SK-N-SH treated with all-trans-retinoic acid at 6 μM for 48 hours (cell line): ENCODE results near the gene CCDC174.

Experiments used
- CREB5 ChIP-seq: fragments of 250-450 bp; sonication (Bioruptor Pico); IDR thresholded peaks from 2 replicates; pipeline ENCODE4 v1.5.1; 2020; ENCODE audit warnings: low read depth, mild to moderate bottlenecking, moderate library complexity
- RARB ChIP-seq: fragments of 250-450 bp; sonication (Bioruptor Pico); IDR thresholded peaks from 2 replicates; pipeline ENCODE4 v1.8.0; 2021; ENCODE audit warnings: mild to moderate bottlenecking, moderate library complexity

DNA sequence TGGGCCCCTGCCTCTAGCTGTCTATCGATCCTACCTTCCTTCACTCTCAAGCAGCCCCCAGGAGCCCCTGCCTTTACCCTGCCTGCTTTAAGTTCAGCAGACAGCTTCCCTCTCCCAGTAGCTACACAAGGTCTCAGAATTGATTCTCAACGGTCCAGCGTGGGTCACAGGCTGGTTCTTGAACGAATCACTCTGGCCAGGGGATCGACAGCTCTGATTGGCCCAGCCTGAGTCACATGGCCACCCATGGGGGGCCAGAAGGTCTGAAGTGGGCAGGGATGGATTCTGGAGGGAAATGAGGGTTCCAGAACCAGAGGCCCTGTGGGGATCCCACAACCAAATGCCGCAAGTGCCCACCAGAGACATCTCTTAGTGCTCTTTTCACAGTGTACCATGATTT, 23.7 kb upstream of the CCDC174 start:
- TF ChIP-seq CREB5 (CRISPR knock-in tag) (no peak), RARB (CRISPR knock-in tag) (no peak)
